IPS-NIHi11 (cell line): Measurements from ENCODE around the gene RGSL1.

Experiments used
- DNase-seq: peaks from one replicate; pipeline ENCODE4 v3.0.0; 2012; ENCODE audit warnings: mixed read lengths, low spot score

RGSL1 gene

GRCh38 chr1:182588500-182589396 is 138.8 kb downstream of the RGSL1 start, which contains the start of gene RNASEL:
RNASEL (minus strand) TSS chr1:182589256; CDS start chr1:182586806, 2,450 bp downstream.
- DNase-seq, result peak; percentile 77

- no peak for DNase-seq
Observed at GRCh38 chr1:182589520-182589919, 139.6 kb downstream of the RGSL1 start.

- DNase-seq, result no peak
Observed at GRCh38 chr1:182589931-182590330, 140.0 kb downstream of the RGSL1 start.

- peak; percentile 79 for DNase-seq
Observed at GRCh38 chr1:182595641-182596240, 145.8 kb downstream of the RGSL1 start.

GRCh38 chr1:182596934-182597333 is 147.0 kb downstream of the RGSL1 start:
- no peak for DNase-seq

- DNase-seq, result no peak
Observed at GRCh38 chr1:182598296-182598695, 148.3 kb downstream of the RGSL1 start.

GRCh38 chr1:182599339-182599738 is 149.4 kb downstream of the RGSL1 start:
- DNase-seq, result peak; percentile 42

GRCh38 chr1:182600036-182600713 is 150.2 kb downstream of the RGSL1 start:
- DNase-seq, result no peak

- no peak for DNase-seq
Observed at GRCh38 chr1:182600745-182601415, 150.9 kb downstream of the RGSL1 start.

- DNase-seq, result peak; percentile 80
Observed at GRCh38 chr1:182601416-182601786, 151.5 kb downstream of the RGSL1 start.

GRCh38 chr1:182601913-182602312 is 152.0 kb downstream of the RGSL1 start:
- DNase-seq, result no peak

GRCh38 chr1:182602935-182603645 is 153.1 kb downstream of the RGSL1 start:
- no peak for DNase-seq

- no peak for DNase-seq
Observed at GRCh38 chr1:182603646-182604174, 153.8 kb downstream of the RGSL1 start.

GRCh38 chr1:182604175-182605164 is 154.5 kb downstream of the RGSL1 start, which contains the start of gene RGS16:
RGS16 (minus strand) TSS chr1:182604389; CDS start chr1:182604259, 130 bp downstream.
- peak; percentile 96 for DNase-seq

- no peak for DNase-seq
Observed at GRCh38 chr1:182607566-182607965, 157.6 kb downstream of the RGSL1 start.

- DNase-seq, result no peak
Observed at GRCh38 chr1:182608236-182608635, 158.3 kb downstream of the RGSL1 start.

GRCh38 chr1:182608845-182609610 is 159.1 kb downstream of the RGSL1 start:
- DNase-seq, result no peak
